NT2/D1 (cell line): ENCODE measurements around the gene WDR45B.

ENCODE experiments used
- DNase-seq: peaks from one replicate; pipeline ENCODE4 v3.0.0-alpha.2; 2011; ENCODE audit warnings: low read depth, low spot score
- H3K27me3 ChIP-seq: 2 replicates; pipeline ENCODE4 v1.6.0; 2011; ENCODE audit warnings: mild to moderate bottlenecking; ENCODE audit not compliant: insufficient read length, insufficient read depth
- H3K36me3 ChIP-seq: 2 replicates; pipeline ENCODE4 v1.6.1; 2011; ENCODE audit warnings: mild to moderate bottlenecking, low read length, mixed read lengths; ENCODE audit not compliant: insufficient read depth, insufficient read length
- H3K4me1 ChIP-seq: 2 replicates; pipeline ENCODE4 v1.5.1; 2011; ENCODE audit not compliant: insufficient read depth, insufficient read length
- H3K4me3 ChIP-seq: 2 replicates; pipeline ENCODE4 v1.5.1; 2011; ENCODE audit warnings: low read depth; ENCODE audit not compliant: insufficient read length
- H3K9ac ChIP-seq: 2 replicates; pipeline ENCODE4 v1.6.0; 2011; ENCODE audit warnings: low read depth; ENCODE audit not compliant: insufficient read length
- H3K9me3 ChIP-seq: 2 replicates; pipeline ENCODE4 v1.5.1; 2011; ENCODE audit warnings: mild to moderate bottlenecking, low read length; ENCODE audit not compliant: insufficient read depth
- SUZ12 ChIP-seq: IDR thresholded peaks from 2 replicates; pipeline ENCODE4 v1.6.1; 2011; ENCODE audit not compliant: insufficient read length, insufficient read depth; ENCODE audit errors: extremely low read depth
- YY1 ChIP-seq: IDR thresholded peaks from 2 replicates; pipeline ENCODE4 v1.6.1; 2011; ENCODE audit not compliant: insufficient read length, insufficient read depth
- ZNF274 ChIP-seq: IDR thresholded peaks from 2 replicates; pipeline ENCODE4 v1.6.1; 2011; ENCODE audit warnings: mild to moderate bottlenecking, low read depth, low read length

WDR45B gene

DNA sequence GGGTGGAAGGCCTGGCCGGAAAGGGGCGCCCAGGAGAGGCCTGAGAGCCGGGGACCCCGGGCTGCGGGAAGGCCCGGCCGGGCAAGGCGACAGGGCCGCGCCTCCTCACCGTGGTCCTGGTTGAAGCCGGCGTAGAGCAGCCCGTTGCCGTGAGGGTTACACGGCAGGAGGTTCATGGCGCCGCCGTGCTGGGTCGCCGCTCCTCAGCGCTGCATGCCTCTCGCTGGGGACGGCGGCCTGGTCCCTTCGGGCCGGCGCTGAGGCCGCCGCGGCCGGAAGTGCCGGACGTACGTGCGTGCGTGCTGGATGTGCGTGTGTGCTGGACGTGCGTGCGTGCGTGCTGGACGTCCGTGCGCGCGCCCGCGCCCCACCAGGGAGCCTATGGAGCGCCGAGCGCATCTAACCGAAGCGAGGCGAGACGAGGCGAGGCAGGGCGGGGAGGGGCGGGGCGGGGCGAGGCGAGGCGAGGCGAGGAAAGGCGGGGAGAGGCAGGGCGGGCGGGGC, at the start of gene WDR45B:
Gene WDR45B (minus strand): TSS at position 280 of the 504 bp plus-strand sequence. CDS start 104 bp downstream, at position 176.
- no peaks in the 10 kb centered on the region for H3K9me3 ChIP-seq

DNA sequence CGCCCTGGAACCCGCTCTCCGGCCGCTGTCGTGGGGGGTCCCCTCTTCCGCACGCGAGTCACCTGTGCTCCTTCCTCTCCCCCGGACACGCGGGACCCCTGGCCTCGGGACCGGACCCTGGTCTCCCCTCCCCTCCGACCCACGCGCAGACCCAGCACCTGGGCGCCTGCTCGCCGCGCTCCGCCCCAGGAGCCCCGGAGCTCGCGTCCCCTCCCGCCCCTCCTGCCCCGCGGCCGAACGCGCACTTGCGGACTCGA, 49.5 kb upstream of the WDR45B start:
- TF ChIP-seq YY1 (no peak), SUZ12 (no peak), ZNF274 (no peak)
- H3K4me3 ChIP-seq: peak overlapping the region; percentile 49
- DNase-seq: no peak
- peaks cover 18% of the 10 kb centered on the region for H3K4me1 ChIP-seq
- peaks cover 45% of the 10 kb centered on the region for H3K27me3 ChIP-seq
- peak overlapping the region; percentile 53 for H3K9ac ChIP-seq
- no peaks in the 10 kb centered on the region for H3K36me3 ChIP-seq
- peaks cover 18% of the 10 kb centered on the region; the same call in 1 of the 2 replicates for H3K9me3 ChIP-seq

More for the DNA sequence above, at the start of gene WDR45B:
- H3K4me1 ChIP-seq: peaks cover 10% of the 10 kb centered on the region
- peak within 1 kb of the TSS; percentile 98 for H3K4me3 ChIP-seq
- H3K27me3 ChIP-seq: no peaks in the 10 kb centered on the region
- peak within 1 kb of the TSS; percentile 100 for H3K9ac ChIP-seq
- TF ChIP-seq ZNF274 (no peak), SUZ12 (no peak), YY1 (no peak)
- DNase-seq: peak; percentile 81
- H3K36me3 ChIP-seq: peaks cover 20% of the 10 kb centered on the region

DNA sequence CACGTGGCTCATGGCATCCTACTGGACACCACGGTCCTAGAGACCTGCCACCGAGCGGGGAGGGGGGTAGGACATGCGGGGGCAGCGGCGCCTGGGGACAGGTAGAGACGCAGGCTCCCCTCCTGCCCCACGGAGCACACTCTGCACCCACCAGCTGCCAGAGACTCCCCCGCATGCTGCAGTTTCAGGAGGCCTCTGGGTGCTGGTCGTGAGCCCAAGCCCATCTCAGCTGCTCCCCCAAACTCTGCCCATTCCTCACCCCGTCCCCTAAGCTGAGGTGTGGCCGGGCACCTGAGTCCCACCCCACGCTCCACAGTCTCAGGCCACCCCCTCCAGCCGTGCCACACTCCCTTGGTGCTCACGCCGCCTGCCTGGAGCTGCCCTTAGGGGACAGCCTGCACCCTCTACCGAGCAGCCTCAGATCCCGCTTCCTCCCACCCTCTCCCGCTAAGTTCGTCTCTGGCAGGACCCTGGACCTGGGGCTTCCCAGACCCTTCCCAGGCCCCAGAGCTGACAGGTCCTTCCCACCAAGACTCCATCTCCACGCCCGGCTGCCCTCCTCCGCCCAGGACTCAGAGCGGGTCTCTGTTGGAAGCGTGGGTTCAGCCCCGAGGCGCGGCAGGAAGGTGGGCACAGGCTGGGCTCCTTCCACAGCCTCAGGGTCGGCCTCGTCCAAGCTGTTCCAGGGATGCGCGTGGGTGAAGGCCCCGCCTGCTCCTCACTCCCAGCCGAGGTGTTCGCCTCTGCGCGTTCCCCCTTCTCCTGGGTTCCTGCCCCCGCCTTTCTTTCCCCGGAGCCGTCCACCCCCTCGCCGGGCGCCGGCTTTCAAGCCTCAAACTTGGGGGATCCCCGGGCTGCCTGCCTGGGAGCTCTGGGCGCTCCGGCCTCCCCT, 48.9 kb upstream of the WDR45B start:
- TF ChIP-seq SUZ12 (no peak), ZNF274 (no peak), YY1 (no peak)
- no peak for DNase-seq
- peak overlapping the region; percentile 49 for H3K4me3 ChIP-seq
- peak overlapping the region; percentile 53 for H3K9ac ChIP-seq
- no peaks in the 10 kb centered on the region for H3K36me3 ChIP-seq
- H3K9me3 ChIP-seq: peaks cover 18% of the 10 kb centered on the region; the same call in 1 of the 2 replicates
- peaks cover 20% of the 10 kb centered on the region for H3K4me1 ChIP-seq
- H3K27me3 ChIP-seq: peaks cover 45% of the 10 kb centered on the region

DNA sequence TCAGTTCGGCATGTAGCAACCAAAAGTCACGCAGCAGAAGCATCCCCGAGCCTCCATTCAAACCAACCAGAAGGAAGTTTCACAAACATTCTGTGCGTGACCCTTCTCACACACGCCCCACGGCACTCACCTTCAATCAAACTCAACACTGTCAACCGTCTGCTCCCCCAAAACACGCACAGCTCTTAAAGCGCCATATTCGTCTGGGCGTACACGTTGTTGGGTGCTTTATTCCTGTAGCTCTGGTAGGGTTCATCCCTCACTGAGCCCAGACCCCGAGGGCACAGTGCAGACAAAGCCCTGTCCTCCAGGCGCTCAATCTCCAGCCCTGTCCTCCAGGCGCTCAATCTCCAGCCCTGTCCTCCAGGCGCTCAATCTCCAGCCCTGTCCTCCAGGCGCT, 48.0 kb upstream of the WDR45B start:
- H3K4me3 ChIP-seq: no peak overlapping the region
- peaks cover 18% of the 10 kb centered on the region; the same call in 1 of the 2 replicates for H3K9me3 ChIP-seq
- H3K27me3 ChIP-seq: peaks cover 45% of the 10 kb centered on the region
- H3K36me3 ChIP-seq: no peaks in the 10 kb centered on the region
- no peak overlapping the region for H3K9ac ChIP-seq
- TF ChIP-seq SUZ12: no peak
- no peak for TF ChIP-seq ZNF274
- no peak for TF ChIP-seq YY1
- peaks cover 18% of the 10 kb centered on the region for H3K4me1 ChIP-seq
- no peak for DNase-seq

GRCh38 chr17:82694647-82695046, 46.4 kb upstream of the WDR45B start:
- DNase-seq: no peak
- Histone ChIP-seq H3K9ac (no peak overlapping the region), H3K4me1 (peaks cover 18% of the 10 kb centered on the region), H3K4me3 (no peak overlapping the region), H3K27me3 (peaks cover 30% of the 10 kb centered on the region), H3K36me3 (no peaks in the 10 kb centered on the region), H3K9me3 (peaks cover 18% of the 10 kb centered on the region; the same call in 1 of the 2 replicates)
- no peak for TF ChIP-seq YY1
- no peak for TF ChIP-seq SUZ12
- no peak for TF ChIP-seq ZNF274

DNA sequence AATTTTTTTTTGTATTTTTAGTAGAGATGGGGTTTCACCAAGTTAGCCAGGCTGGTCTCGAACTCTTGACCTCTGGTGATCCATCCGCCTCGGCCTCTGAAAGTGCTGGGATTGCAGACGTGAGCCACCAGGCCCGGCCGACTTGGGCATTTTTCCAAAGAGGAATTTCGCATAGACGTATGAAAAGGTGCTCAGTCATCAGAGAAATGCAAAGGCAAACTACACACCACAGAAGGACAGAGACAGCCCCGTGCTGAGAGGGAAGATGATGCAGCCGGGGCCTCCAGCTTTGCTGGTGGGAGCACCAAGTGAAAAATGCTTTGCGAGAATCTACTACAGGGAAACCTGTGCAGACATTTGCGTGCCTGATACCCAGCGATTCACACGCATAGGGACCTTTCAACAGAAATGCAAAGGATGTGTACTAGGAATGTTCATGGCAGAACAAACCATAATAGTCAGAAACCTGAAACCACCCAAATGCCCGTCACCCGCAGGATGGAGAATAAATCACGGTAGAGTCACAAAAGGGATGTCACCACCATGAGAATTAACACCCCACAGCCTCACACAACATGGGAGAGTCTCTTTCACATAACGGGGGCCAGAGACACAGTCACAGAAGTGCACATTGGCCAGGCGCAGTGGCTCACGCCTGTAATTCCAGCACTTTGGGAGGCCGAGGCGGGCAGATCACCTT, 45.1 kb upstream of the WDR45B start:
- H3K4me1 ChIP-seq: peaks cover 15% of the 10 kb centered on the region
- H3K36me3 ChIP-seq: no peaks in the 10 kb centered on the region
- no peak for TF ChIP-seq YY1
- H3K4me3 ChIP-seq: no peak overlapping the region
- DNase-seq: no peak
- peaks cover 18% of the 10 kb centered on the region; the same call in 1 of the 2 replicates for H3K9me3 ChIP-seq
- H3K27me3 ChIP-seq: peaks cover 22% of the 10 kb centered on the region
- no peak overlapping the region for H3K9ac ChIP-seq

DNA sequence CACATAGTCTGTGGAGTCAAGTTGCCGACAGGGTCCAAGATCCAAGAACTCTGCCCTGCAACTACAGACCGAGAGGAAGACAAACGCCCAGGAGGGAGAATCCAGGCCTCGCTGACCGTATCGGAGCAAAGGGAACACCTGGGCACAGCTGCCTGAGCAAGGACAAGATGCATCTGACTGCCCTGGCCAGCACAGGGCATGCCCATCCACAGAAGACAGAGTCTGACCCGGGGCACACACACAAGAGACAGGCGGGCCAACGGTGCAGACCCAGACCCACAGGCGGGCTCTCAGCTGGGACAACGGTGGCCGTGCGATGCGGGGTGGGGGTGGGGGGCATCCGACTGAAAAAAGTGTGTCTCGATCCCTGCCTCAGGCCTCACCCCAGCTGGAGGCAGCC, 44.0 kb upstream of the WDR45B start:
- peaks cover 8% of the 10 kb centered on the region for H3K4me1 ChIP-seq
- TF ChIP-seq SUZ12: no peak
- TF ChIP-seq ZNF274: no peak
- TF ChIP-seq YY1: no peak
- no peak for DNase-seq
- H3K9me3 ChIP-seq: peaks cover 18% of the 10 kb centered on the region; the same call in 1 of the 2 replicates
- no peaks in the 10 kb centered on the region for H3K36me3 ChIP-seq
- peaks cover 13% of the 10 kb centered on the region for H3K27me3 ChIP-seq
- no peak overlapping the region for H3K4me3 ChIP-seq
- no peak overlapping the region for H3K9ac ChIP-seq
